DOHH2 (cell line): ENCODE data around the gene SPTAN1.

Source experiments
- CTCF ChIP-seq: fragments of 200-600 bp; sonication (generic); IDR thresholded peaks from one replicate; pipeline ENCODE4 v1.5.1; 2014; ENCODE audit warnings: antibody characterized with exemption, mild to moderate bottlenecking, low read depth, low read length; ENCODE audit not compliant: poor library complexity, severe bottlenecking
- EZH2phosphoT487 ChIP-seq: fragments of 200-600 bp; sonication (generic); IDR thresholded peaks from 2 replicates; pipeline ENCODE4 v1.6.1; 2017; ENCODE audit warnings: borderline replicate concordance, mild to moderate bottlenecking, antibody characterized with exemption, low read length, moderate library complexity, mixed read lengths

- TF ChIP-seq CTCF (no peak), EZH2phosphoT487 (no peak)
Measured at GRCh38 chr9:128643519-128644300, 91.3 kb downstream of the SPTAN1 start.
